HepG2 (cell line): ENCODE results near the gene TRPC4AP. TPM values are rescaled to one million over a fixed set of nuclear protein-coding genes. Genes with fewer than 3 reads are reported as not detected.

Source experiments
- DZIP1 ChIP-seq: sonication (generic); formaldehyde crosslinking; IDR thresholded peaks from 2 replicates; pipeline ENCODE4 v1.5.0; 2020; ENCODE audit warnings: mild to moderate bottlenecking, missing genetic modification reagents
- GLI4 ChIP-seq: sonication (generic); formaldehyde crosslinking; IDR thresholded peaks from 2 replicates; pipeline ENCODE4 v1.5.1; 2020; ENCODE audit warnings: missing genetic modification reagents, mild to moderate bottlenecking, moderate library complexity, borderline replicate concordance
- MYC ChIP-seq: sonication (generic); formaldehyde crosslinking; IDR thresholded peaks from 2 replicates; pipeline ENCODE4 v1.9.0; 2021; ENCODE audit warnings: missing genetic modification reagents, borderline replicate concordance
- NKX3-1 ChIP-seq: sonication (generic); formaldehyde crosslinking; IDR thresholded peaks from 2 replicates; pipeline ENCODE4 v1.5.0; 2020; ENCODE audit warnings: missing genetic modification reagents
- NR2F2 ChIP-seq: IDR thresholded peaks from 2 replicates; pipeline ENCODE4 v1.6.1; 2012; ENCODE audit warnings: low read depth, inconsistent platforms, borderline replicate concordance
- PHF21A ChIP-seq: sonication (generic); formaldehyde crosslinking; IDR thresholded peaks from 2 replicates; pipeline ENCODE4 v1.5.0; 2020; ENCODE audit warnings: mild to moderate bottlenecking, missing genetic modification reagents
- PITX1 ChIP-seq: sonication (generic); formaldehyde crosslinking; IDR thresholded peaks from 2 replicates; pipeline ENCODE4 v1.5.1; 2020; ENCODE audit warnings: mild to moderate bottlenecking, missing genetic modification reagents
- STAT5B ChIP-seq: sonication (generic); formaldehyde crosslinking; IDR thresholded peaks from 2 replicates; pipeline ENCODE4 v1.4.0; 2020; ENCODE audit warnings: missing genetic modification reagents
- ZMYM3 ChIP-seq: sonication (generic); formaldehyde crosslinking; IDR thresholded peaks from 2 replicates; pipeline ENCODE4 v1.5.1; 2020; ENCODE audit warnings: mild to moderate bottlenecking, missing genetic modification reagents
- ZNF235 ChIP-seq: sonication (generic); formaldehyde crosslinking; IDR thresholded peaks from 2 replicates; pipeline ENCODE4 v1.8.1; 2023; ENCODE audit warnings: mild to moderate bottlenecking, missing genetic modification reagents, borderline replicate concordance
- ZNF512B ChIP-seq: sonication (generic); formaldehyde crosslinking; IDR thresholded peaks from 2 replicates; pipeline ENCODE4 v1.5.1; 2020; ENCODE audit warnings: missing genetic modification reagents, mild to moderate bottlenecking, borderline replicate concordance
- ZNF563 ChIP-seq: sonication (generic); formaldehyde crosslinking; IDR thresholded peaks from 2 replicates; pipeline ENCODE4 v1.8.0; 2022; ENCODE audit warnings: mild to moderate bottlenecking, moderate library complexity, missing genetic modification reagents
- ZNF691 ChIP-seq: sonication (generic); formaldehyde crosslinking; IDR thresholded peaks from 2 replicates; pipeline ENCODE4 v1.4.0; 2020; ENCODE audit warnings: missing genetic modification reagents, low read depth, mild to moderate bottlenecking, borderline replicate concordance
- polyA plus RNA-seq, 8 experiments: library from polyadenylated mRNA; depleted of rRNA in 3 of 8; stranded (reverse) in 7 of 8; unstranded in 1 of 8; fragments of >200 nt; fragmentation: Illumina TruSeq in 4 of 8; extraction: Trizol in 4 of 8; gene quantifications; 2 replicates each; pipeline versions ENCODE4 v1.2.1 to v1.2.3, GENCODE V29; 2011 to 2016; ENCODE audit warnings: low read depth in 4 of 8, missing spikeins in 1 of 8, mixed read lengths in 1 of 8; ENCODE audit not compliant: insufficient read depth in 1 of 8
- total RNA-seq, 5 experiments: library from RNA; depleted of rRNA; stranded (reverse); fragments of >200 nt; fragmentation: Illumina TruSeq; extraction: Trizol; gene quantifications; 2 replicates each; pipeline ENCODE4 v1.2.3, GENCODE V29; 2016; ENCODE audit warnings: low read depth in 1 of 5
- TF ChIP-seq, protein P1 (sequence below): sonication (generic); formaldehyde crosslinking; IDR thresholded peaks from 2 replicates; pipeline ENCODE4 v1.5.1; 2020; ENCODE audit warnings: mild to moderate bottlenecking, missing genetic modification reagents, moderate library complexity

Gene TRPC4AP
- total and polyA plus RNA-seq, 2 of the 13 experiments (the other 11 are each of a cell fraction or from before 2014, with no cell fraction given), result 136 to 137 TPM

- TF ChIP-seq ZNF691 (CRISPR knock-in tag) (0 out of 2 replicates have a peak, but pooled peaks have one; percentile 51), NKX3-1 (no peak), ZNF512B (0 out of 2 replicates have a peak, but pooled peaks have one; percentile 59), NR2F2 (0 out of 2 replicates have a peak, but pooled peaks have one; percentile 0), ZMYM3 (CRISPR knock-in tag) (0 out of 2 replicates have a peak, but pooled peaks have one; percentile 6), ZNF563 (CRISPR knock-in tag) (0 out of 2 replicates have a peak, but pooled peaks have one; percentile 35), ZNF235 (CRISPR knock-in tag) (peak; percentile 75; the same call in 1 of the 2 replicates), STAT5B (CRISPR knock-in tag) (no peak), PITX1 (CRISPR knock-in tag) (peak; percentile 43; the same call in 1 of the 2 replicates), MYC (CRISPR knock-in tag) (peak; percentile 33; the same call in 1 of the 2 replicates), DZIP1 (peak; percentile 39; the same call in 1 of the 2 replicates), PHF21A (CRISPR knock-in tag) (no peak), GLI4 (CRISPR knock-in tag) (no peak)
- TF ChIP-seq, protein P1, sequence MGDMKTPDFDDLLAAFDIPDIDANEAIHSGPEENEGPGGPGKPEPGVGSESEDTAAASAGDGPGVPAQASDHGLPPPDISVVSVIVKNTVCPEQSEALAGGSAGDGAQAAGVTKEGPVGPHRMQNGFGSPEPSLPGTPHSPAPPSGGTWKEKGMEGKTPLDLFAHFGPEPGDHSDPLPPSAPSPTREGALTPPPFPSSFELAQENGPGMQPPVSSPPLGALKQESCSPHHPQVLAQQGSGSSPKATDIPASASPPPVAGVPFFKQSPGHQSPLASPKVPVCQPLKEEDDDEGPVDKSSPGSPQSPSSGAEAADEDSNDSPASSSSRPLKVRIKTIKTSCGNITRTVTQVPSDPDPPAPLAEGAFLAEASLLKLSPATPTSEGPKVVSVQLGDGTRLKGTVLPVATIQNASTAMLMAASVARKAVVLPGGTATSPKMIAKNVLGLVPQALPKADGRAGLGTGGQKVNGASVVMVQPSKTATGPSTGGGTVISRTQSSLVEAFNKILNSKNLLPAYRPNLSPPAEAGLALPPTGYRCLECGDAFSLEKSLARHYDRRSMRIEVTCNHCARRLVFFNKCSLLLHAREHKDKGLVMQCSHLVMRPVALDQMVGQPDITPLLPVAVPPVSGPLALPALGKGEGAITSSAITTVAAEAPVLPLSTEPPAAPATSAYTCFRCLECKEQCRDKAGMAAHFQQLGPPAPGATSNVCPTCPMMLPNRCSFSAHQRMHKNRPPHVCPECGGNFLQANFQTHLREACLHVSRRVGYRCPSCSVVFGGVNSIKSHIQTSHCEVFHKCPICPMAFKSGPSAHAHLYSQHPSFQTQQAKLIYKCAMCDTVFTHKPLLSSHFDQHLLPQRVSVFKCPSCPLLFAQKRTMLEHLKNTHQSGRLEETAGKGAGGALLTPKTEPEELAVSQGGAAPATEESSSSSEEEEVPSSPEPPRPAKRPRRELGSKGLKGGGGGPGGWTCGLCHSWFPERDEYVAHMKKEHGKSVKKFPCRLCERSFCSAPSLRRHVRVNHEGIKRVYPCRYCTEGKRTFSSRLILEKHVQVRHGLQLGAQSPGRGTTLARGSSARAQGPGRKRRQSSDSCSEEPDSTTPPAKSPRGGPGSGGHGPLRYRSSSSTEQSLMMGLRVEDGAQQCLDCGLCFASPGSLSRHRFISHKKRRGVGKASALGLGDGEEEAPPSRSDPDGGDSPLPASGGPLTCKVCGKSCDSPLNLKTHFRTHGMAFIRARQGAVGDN (CRISPR knock-in tag), result peak; percentile 33; the same call in 1 of the 2 replicates
Observed at GRCh38 chr20:34986311-34987287, 106.0 kb downstream of the TRPC4AP start (continued).
